HG03469 (cell line): ENCODE measurements around the gene PSAPL1.
"Not testable (repeated sequence)": the region's sequence is repeated elsewhere in the genome, so short reads cannot be mapped to it uniquely, and the experiment has no call there.

Experiments
- ATAC-seq: cut with Tn5 transposase; IDR thresholded peaks from one replicate; pipeline ENCODE4 v1.9.1; 2021; ENCODE audit warnings: mild to moderate bottlenecking, moderate library complexity, moderate number of reproducible peaks; ENCODE audit not compliant: unreplicated experiment

PSAPL1 gene

DNA sequence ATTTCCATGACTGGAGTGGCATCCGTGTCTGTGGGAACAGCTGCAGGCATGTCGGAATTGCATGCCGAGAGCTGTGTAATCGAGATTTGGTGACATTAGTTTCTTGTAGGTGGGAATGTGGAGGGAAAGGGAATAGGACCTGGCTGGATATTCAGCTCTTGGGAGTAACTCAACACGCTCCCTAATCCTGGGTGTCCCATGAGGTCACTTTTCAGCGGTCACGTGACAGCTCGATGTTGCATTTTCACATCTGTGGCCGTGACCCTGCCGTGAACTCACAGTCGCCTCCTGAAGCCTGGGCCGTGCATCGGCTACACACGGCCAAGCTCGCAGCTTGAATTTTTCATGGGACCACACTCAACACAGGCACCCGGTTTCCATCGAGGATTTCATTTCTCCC lies 25.8 kb upstream of the PSAPL1 start:
- ATAC-seq, result no peak

DNA sequence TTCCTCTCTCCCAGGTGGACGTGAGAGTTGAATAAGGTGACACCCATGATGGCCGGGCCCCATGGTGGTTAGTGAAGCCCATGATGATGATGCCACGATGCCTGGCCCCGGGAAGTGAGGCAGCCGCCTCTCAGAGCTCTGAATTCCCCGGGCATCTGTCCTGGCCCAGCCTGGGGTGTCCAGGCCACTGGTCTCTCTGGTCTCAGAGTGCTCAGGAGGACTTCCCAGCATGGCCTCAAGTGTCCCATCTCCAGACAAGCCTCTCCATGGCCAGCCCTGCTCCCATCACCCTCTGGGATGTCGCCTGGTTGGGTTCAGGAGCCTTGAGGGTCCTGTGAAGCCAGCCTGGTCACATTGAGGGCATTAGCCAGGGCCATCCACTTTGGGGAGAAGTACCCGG lies 24.7 kb upstream of the PSAPL1 start:
- ATAC-seq, result no peak

DNA sequence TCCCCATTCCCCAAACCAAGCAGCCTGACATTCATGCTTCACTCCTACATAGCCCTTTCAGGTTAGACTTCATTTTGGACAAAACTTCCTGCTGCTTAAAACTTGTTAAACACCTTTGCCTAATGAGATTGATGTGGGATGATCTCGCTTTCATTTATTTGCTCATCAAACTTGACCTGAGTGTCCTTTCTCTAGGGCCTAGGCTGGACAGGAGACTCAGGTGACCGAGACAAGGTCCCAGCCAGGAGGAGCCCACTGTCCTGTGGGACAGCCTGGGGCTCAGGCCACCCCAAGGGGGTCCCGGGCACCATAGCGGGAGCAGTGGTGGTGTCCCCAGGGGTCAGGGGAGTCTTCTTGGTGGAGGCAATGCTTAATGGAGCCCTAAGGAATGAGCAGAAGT lies 23.7 kb upstream of the PSAPL1 start:
- no peak for ATAC-seq

DNA sequence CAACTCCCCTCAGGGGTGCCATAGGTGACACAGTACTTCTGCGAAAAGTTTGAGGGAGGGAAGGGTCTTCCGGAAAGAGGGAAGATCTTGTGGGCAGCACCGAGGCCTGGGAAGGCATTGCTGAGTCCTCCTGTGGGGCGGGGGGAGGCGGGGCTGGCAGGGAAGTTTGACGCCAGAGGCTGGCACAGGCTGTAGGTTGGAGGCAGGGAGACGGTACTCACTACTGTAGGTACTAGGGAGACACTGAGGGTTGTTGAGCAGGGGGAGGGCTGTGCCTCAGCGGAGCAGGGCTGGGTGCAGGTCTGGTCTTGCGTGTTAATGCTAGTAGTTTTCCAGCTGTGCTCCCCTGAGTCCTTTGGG lies 23.3 kb upstream of the PSAPL1 start:
- ATAC-seq, result no peak

DNA sequence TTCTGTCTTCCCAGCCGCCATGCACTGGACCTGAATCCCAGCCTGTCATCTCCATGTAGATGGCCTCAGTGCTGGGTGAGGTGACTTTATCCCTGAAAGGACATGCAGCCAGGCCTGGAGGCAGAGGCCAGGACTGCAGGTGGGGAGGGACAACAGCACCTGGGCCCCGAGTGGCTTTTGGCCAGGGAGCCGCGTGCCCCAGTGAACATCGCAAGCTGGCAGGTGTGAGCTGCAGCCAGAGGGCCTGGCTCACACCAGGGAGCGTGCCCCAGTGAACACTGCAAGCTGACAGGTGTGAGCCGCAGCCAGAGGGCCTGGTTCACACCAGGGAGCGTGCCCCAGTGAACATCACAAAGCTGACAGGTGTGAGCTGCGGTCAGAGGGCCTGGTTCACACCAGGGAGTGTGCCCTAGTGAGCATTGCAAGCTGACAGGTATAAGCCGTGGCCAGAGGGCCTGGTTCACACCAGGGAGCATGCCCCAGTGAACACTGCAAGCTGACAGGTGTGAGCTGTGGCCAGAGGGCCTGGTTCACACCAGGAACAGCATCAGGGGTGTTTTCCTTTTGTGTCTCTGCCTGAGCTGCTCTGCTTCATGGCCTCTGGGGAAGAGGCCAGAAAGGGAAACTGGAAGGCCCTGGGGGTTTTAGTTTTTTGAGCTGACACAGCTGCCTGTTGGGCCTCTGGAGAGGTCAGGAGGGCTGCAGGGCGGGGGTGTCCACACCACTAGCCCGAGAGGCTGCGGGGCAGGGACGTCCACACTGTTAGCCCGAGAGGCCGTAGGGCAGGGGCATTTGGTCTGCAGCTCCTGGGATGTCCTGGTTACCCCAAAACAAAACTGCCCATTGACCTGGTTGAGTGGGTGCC lies 22.7 kb upstream of the PSAPL1 start:
- ATAC-seq, result no peak

DNA sequence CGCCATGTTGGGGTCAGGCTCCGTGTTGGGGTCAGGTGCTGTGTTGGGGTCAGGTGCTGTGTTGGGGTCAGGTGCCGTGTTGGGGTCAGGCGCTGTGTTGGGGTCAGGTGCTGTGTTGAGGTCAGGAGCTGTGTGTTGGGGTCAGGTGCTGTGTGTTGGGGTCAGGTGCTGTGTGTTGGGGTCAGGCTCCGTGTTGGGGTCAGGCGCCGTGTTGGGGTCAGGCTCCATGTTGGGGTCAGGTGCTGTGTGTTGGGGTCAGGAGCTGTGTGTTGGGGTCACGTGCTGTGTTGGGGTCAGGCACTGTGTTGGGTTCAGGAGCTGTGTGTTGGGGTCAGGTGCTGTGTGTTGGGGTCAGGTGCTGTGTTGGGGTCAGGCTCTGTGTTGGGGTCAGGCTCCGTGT lies 18.1 kb upstream of the PSAPL1 start:
- ATAC-seq, result not testable (repeated sequence)

DNA sequence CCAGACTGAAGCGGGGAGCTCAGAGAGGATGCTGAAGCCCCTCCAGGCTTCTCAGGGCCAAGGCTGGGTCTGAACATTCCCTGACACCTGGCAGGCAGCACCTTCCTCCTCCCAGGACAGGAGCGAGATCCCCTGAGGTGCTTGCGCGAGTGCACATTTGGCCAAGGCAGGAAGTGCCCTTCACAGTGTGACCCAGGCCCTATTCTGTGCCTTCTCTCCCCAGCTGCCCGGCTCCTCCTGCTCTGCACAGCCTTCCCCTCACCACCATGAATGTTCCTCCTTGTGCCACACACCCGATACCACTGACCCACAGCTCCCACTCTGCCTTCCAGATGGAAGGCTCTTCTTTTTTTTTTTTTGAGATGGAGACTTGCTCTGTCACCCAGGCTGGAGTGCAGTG lies 17.1 kb upstream of the PSAPL1 start:
- ATAC-seq, result no peak

DNA sequence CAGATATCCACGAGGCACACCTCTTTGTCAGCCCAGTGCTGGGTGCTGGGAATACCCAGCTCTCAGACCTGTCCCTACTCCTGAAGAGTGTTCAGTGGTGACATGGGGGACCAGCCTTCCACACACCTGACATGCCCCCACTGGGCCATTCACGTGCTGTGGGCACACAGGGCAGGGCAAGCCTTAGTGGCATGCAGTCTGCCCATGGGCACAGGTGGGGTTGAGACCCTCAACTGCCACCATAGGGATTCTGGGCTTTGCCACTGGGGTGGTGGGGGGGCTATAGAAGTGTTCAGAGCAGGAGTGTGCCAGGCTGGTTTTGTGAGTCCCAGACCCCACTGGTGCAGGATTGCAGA lies 16.7 kb upstream of the PSAPL1 start:
- no peak for ATAC-seq

DNA sequence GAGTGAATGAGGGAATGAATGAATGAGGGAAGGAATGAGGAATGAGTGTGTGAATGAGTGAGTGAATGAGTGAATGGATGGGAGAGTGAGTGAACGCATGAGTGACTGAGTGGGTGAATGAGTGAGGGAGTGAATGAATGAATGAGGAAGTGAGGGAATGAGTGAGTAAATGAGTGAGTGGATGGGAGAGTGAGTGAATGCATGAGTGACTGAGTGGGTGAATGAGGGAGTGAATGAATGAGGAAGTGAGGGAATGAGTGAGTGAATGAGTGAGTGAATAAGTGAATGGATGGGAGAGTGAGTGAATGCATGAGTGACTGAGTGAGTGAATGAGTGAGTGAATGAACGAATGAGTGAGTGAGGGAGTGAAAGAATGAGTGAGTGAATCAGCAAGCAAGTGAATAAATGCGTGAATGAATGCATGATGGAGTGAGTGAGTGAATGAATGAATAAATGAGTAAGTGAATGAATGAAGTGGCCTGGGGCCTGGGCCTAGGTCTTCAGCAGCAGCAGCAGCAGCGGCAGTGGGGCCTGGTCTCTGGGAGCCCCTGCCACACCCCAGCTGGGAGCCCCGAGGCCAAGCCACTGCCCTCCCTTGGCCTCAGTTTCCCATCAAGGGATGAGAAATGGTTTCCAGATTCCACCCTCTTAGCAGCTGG lies 16.2 kb upstream of the PSAPL1 start:
- ATAC-seq, result no peak

DNA sequence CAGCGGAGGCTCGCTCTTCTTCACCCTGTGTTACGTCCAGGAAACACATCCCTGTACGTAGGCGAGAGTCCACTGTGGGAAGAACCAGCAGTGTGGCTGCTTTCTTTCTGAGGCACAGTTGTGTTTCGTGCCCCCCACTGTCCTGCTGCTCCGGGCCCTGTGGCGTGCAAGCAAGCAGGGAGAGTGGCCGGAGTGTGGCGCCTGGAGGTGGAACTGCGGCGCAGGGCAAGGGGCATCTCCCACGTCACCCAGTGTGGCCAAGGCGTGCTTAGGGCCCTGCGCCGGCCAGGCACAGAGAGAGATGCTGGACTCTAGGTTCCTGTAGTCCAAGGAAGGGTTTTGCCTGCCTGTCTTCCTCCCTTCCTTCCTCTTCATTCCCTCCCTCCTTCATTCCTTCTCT lies 13.3 kb upstream of the PSAPL1 start:
- ATAC-seq, result no peak

DNA sequence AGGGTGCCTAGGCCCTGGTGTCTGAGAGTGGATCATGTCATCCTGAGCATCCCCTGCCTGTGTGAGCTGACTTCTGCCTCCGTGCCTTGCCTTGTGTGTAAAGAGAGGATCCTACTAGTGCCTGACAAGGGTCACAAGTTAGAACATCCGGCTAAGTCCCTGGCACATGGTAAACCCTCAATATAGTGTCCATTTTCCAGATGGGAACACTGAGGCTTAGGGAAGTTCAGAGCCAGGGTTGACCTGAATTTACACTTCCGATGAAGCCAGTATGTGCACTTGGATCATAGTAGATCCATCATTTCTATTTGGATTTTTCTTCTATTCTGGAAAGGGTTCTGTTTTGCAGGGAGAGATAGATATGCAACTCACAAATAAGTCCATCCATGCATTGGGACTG lies 12.5 kb upstream of the PSAPL1 start:
- ATAC-seq, result no peak

DNA sequence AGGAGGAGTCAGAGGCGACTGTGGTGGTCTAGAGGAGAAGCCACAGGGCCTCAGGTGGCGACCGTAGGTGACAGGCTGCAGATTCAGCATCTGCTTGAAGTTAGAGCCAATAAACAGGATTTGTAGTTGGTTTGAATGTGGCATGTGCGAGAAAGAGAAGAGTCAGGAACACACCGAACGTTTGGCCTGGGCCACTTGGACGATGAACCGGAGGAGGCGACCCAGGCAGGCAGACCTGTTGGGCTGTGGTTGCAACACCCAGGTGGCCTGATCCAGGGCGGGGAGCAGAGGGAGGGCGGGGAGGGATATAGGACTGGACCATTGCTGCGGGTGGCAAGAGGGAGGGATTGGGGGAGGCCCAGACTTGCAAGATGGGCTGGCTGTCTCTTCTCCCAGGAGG lies 10.0 kb upstream of the PSAPL1 start:
- ATAC-seq, result no peak

DNA sequence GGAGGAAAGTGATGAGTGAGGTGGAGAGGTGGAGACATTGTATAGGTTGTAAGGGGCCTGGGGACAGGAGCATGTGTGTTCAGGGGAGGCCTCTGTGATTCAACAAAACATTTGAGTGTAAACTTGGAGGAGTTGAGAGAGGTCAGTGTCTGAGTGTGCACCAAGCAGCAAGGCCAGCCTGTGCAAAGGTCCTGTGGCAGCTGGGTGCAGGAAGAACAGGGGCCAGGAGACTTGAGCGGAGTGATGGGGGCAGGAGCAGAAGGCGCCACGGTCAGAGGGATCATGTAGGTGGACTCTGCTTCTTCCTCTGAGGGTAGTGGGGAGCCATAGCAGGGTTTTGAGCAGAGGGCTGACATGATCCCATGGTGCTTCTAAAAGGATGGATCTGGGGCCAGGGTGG lies 9.6 kb upstream of the PSAPL1 start:
- no peak for ATAC-seq

DNA sequence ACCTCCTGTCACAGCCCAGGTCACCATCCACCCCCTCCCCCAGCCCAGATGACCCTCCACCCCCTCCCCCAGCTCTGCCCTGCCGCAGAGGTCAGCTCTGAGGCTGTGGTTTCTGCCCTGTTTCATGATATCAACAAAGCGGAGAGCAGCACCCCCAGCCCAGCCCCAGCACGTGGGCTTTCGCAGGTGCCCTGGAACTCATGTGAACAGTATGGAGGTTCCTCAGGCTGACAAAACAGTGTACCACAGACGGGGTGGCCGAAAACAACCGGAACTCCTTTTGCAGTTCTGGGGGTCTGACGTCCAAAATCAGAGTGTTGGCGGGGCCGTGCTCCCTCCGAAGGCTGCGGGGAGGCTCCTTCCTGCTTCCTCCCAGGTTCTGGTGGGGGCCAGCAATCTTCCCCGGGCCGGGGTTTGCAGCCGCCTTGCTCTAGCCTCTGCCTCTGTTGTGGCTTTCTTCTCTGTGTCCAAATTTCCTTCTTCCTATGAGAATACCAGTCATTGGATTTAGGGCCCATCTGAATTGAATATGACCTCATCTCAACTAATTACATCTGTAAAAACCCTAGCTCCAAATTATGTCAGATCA lies 7.9 kb upstream of the PSAPL1 start:
- ATAC-seq, result no peak

DNA sequence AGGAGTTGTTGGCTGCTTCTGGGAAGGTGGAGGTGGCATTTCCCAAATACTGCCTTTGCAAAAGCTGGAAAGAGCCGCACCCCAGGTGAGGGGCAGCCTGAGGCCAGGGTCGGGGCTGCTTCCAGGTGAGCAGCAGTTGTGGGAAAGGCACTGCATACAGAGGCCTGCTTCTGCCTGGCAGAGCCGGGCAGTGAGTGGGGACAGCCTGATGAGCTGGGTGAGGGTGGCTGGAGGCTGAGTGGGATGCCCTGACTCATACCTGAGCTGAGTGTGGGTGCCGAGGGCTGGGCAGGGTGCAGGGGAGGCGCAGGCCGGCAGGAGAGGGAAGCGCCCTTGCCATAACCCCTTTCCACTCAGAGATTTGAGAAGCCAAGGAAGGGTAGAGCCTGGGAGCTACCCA lies 6.5 kb upstream of the PSAPL1 start:
- ATAC-seq, result no peak

DNA sequence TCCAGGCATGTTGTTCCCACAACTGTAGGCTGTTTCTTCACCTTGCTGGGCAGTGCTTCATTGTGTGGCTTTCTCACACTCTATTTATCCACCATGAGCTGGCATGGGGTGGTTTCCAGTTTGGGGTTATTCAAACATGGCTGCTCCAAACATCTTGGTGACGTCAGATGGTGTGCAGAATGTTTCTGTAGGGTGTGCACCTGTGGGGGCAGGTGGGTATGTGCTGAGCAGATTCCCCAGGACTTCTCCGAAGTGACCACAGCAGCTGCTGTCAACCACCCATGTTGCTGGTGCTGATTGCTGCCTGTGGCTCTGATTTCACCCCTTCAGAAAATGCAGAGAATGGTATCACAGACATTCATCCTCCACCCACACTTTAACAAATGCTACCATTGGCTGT lies 5.0 kb upstream of the PSAPL1 start:
- ATAC-seq, result no peak

DNA sequence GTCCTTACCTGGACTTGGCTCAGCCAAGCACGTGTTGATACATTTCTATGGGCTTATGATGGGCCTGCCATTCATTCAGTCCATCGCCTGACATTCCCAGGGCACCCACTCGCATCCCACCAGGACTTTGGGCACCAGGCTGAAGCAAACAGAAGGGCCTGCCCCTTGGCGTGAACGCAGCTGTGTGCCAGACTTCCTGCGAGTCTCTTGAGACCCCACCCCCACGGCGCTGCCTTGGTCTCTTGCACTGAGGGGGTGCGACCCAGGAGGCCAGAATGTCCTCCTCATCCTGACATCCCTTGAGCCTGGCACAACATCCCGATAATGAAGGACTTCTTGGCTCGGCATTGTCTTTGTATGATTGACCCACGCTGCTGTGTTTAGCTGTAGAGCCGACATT lies 1.5 kb upstream of the PSAPL1 start:
- no peak for ATAC-seq

DNA sequence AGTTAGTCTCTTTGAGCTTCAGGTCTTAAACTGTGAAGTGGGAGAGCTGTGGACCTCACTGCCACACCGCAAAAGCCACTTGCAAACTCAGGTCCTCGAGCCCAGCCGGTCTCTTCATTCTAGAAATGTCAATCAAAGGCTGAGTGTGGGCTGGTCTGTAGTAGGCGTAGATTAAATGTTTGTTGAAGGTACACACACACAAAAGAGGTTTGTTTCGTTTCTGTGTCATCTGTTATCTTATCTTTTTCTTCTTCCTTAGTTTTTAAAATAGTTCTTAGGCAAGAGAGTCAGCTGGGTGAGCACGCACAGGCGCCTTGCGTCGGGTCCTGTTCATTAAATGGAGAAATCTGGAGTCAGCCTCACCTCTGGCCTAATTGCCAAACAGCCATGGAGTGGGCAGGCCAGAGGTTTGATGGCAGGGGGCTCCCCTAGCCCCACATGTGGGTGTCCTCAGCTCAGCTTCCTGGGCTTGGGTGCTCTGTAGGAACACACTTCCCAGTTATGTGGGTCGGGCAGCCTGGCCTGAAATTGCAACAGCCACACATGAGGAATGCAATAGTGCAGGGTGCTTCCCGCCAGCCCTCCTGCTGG lies 836 bp upstream of the PSAPL1 start:
- ATAC-seq, result no peak

DNA sequence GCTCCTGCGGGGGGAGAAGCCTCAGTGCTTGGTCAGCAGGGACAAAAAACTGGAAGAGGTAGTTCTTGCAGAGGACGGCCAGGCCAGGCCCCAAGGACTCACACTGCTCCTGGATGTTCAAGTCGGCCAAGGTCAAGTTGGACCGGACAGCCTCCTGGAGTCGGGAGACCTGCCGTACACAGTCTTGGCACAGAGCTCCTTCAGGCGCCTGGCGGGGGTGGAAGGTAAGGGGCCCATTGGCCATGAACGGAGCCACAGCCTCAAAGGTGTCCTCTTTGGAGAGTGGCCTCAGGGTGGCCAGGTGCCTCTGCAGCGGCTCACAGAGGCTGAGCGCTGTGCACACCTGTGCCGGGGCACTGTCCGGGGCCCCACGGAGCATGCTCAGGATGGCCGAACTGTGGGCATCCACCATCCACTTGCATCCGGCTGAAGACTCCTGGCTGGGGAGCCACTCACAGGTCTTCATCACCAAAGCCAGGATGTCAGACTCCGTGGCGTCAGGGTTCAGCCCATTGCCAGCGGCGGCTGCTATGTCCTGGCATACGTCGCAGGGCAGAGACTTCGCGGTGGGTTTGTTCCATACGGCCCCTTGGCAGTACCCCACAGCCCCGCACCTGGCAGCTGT lies 477 bp downstream of the PSAPL1 start:
- no peak for ATAC-seq

DNA sequence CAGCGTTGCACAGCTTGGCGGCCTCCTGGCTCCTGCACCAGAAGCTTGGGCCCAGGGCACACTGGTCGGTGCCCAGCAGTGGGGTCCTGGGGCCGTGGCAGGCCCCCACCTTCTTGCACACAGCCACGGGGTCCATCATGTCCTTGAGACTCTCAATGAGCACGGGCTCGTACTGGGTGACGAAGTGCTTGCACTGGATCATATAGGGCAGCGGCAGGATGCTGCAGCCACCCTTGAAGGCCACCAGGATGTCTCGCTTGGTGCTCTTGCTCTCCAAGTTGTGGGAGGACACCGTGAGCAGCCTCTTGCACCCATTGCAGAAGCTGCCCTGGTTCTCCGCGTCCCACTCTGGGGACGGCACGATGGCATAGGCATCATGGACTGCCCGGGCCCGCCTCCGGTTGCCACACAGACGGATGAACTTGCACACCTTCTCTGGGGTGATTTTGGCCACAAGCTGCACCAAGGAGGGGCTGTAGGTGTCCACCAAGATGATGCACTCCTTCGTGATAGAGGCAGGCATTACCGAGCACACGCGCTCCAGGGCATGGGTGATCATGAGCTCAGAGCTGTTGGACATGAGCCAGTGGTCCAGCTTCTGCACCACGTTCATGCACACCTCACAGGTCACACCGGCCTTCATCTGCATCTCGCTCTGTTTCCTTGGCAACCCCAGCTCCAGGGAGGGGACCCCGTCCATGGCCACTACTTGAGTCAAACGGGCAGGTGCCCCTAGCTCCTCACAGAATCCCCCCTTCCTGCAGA lies 1.2 kb downstream of the PSAPL1 start:
- no peak for ATAC-seq
